Testis (tissue), 3 donors: ENCODE data around the gene NRCAM. TPM values are rescaled to one million over a fixed set of nuclear protein-coding genes. Genes with fewer than 3 reads are reported as not detected.

Experiments used
- DNase-seq: peaks from one replicate; pipeline ENCODE4 v3.0.0-alpha.2; 2019
- H3K27ac ChIP-seq, 2 donors: fragments of 200-600 bp; sonication (generic); one replicate each; pipeline ENCODE4 v1.5.1; 2019
- H3K27me3 ChIP-seq: fragments of 200-600 bp; sonication (generic); one replicate; pipeline ENCODE4 v1.5.1; 2019
- H3K36me3 ChIP-seq: fragments of 200-600 bp; sonication (generic); one replicate; pipeline ENCODE4 v1.5.1; 2017; ENCODE audit warnings: low read depth; ENCODE audit errors: missing control alignments
- H3K4me1 ChIP-seq: fragments of 200-600 bp; sonication (generic); one replicate; pipeline ENCODE4 v1.5.1; 2019
- H3K4me3 ChIP-seq, 2 donors: fragments of 200-600 bp; sonication (generic); one replicate each; pipeline ENCODE4 v1.5.1; 2017 to 2019
- H3K9me3 ChIP-seq: fragments of 200-600 bp; sonication (generic); one replicate; pipeline ENCODE4 v1.5.1; 2017
- POLR2A ChIP-seq: fragments of 450-650 bp; IDR thresholded peaks from one replicate; pipeline ENCODE4 v1.6.1; 2017; ENCODE audit warnings: antibody characterized with exemption, mild to moderate bottlenecking, moderate library complexity
- WGBS, 2 donors: methylation state at CpG; one replicate each; pipeline ENCODE4 v1.1.5; 2018; 5-methylcytosine and 5-hydroxymethylcytosine counted together
- intact Hi-C: fragments of 100-400 bp; cut with DNase I; formaldehyde crosslinking; loops from one replicate; pipeline ENCODE4 v1.15.1; 2023; ENCODE audit warnings: low total_unique reads
- polyA plus RNA-seq: library from polyadenylated mRNA; stranded (reverse); fragments of 350-450 nt; fragmentation: Illumina TruSeq; extraction: RNeasy Lipid Tissue Mini Kit (QIAGEN cat#74804); gene quantifications from one replicate; pipeline ENCODE4 v1.2.3, GENCODE V29; 2014; ENCODE audit warnings: low read depth, low replicate concordance; ENCODE audit not compliant: insufficient read depth
- total RNA-seq, 2 donors: library from RNA; depleted of rRNA; stranded (reverse); fragments of >200 nt; gene quantifications; one replicate each; pipeline ENCODE4 v1.2.3, GENCODE V29; 2016
- TF ChIP-seq, protein P1 (sequence below), 3 experiments: fragments of 450-650 bp in 2 of 3; fragments of 200-600 bp in 1 of 3; sonication (generic) in 1 of 3; IDR thresholded peaks; one replicate each; pipeline ENCODE4 v1.5.1; 2016 to 2019; ENCODE audit warnings: antibody characterized with exemption in 3 of 3, mild to moderate bottlenecking in 2 of 3, moderate library complexity in 1 of 3

Gene NRCAM
- total and polyA plus RNA-seq, 3 donors from 2014 or later = 7.4 to 11.4 (median 7.6) TPM

DNA sequence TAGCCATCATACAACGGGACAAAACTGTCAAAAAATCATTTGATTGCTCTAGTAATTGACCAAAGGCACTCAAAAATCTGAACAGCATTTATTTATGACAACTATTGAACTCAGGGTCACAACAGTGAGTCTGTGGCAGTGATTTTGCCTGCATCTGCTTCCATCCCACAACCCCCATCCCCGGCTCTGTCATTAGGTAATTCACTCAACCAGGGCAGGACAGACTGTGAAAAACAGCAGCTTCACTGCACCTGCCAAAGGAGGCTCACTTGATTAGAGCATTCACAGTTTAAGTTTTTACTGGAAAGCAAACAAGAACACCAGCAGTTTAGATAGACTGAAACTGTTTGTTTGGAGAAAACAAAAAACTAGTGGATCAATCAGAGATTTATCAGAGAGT is 22.2 kb downstream of the NRCAM start:
- intact Hi-C loops = no loop called here
- H3K36me3 ChIP-seq = no peaks in the 10 kb centered on the region
- no peaks in the 10 kb centered on the region for H3K9me3 ChIP-seq
- H3K4me1 ChIP-seq = no peaks in the 10 kb centered on the region
- 62 to 66% methylated on average over 2 of the region's 2 CpGs for WGBS, 2 donors
- no peaks in the 10 kb centered on the region for H3K27me3 ChIP-seq
- DNase-seq = no peak
- TF ChIP-seq, protein P1, sequence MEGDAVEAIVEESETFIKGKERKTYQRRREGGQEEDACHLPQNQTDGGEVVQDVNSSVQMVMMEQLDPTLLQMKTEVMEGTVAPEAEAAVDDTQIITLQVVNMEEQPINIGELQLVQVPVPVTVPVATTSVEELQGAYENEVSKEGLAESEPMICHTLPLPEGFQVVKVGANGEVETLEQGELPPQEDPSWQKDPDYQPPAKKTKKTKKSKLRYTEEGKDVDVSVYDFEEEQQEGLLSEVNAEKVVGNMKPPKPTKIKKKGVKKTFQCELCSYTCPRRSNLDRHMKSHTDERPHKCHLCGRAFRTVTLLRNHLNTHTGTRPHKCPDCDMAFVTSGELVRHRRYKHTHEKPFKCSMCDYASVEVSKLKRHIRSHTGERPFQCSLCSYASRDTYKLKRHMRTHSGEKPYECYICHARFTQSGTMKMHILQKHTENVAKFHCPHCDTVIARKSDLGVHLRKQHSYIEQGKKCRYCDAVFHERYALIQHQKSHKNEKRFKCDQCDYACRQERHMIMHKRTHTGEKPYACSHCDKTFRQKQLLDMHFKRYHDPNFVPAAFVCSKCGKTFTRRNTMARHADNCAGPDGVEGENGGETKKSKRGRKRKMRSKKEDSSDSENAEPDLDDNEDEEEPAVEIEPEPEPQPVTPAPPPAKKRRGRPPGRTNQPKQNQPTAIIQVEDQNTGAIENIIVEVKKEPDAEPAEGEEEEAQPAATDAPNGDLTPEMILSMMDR (IDR thresholded peaks at IDR 0.05) = no peak
- TF ChIP-seq POLR2A = no peak
- no peak overlapping the region for H3K4me3 ChIP-seq
- no peak overlapping the region for H3K27ac ChIP-seq

DNA sequence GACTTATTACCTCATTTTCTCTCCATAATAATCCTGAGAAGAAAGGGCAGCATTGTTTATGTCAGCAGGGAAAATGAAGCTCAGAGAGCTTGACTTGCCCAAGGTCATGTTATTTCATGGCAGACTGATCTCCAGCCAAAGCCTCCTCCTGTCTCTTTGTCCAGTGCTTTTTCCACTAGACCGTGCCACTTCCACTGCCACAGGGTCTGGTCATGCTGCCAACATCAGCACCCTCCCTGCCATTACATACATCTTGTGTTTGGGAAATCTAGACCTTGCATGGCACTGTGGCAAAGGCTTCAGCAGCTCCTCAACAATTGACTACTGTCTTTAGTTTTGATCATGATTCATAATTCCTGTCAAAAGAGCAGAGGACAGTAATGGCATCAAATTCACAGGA is 25.1 kb downstream of the NRCAM start:
- Histone ChIP-seq H3K27ac (no peak overlapping the region), H3K36me3 (no peaks in the 10 kb centered on the region), H3K4me1 (no peaks in the 10 kb centered on the region), H3K27me3 (no peaks in the 10 kb centered on the region), H3K4me3 (no peak overlapping the region), H3K9me3 (no peaks in the 10 kb centered on the region)
- DNase-seq = no peak
- WGBS, 2 donors = 75% methylated on average over 1 of the region's 1 CpG
- intact Hi-C loops = no loop called here
- TF ChIP-seq, protein P1 (IDR thresholded peaks at IDR 0.05) = no peak
- no peak for TF ChIP-seq POLR2A

DNA sequence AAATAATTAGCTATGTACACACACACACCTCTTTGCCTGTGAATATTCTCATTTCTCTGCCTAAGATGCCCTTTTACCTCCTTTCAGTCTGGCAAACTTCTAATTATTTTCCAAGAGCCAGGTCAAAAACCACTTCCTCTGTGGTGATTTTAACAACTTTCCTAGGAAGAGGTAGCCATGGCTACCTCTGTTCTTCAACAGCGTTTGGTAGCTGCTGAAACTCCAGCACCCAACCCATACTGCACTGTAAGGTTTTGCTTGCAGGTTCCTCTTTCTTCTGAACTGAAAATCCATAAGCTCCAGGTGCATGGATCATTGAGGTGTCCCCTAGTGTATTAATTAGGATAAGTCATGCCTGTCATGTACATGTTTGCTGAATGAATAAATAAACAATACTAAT is 25.6 kb downstream of the NRCAM start:
- DNase-seq = no peak
- Histone ChIP-seq H3K36me3 (no peaks in the 10 kb centered on the region), H3K4me1 (no peaks in the 10 kb centered on the region), H3K27me3 (no peaks in the 10 kb centered on the region), H3K27ac (no peak overlapping the region), H3K4me3 (no peak overlapping the region), H3K9me3 (no peaks in the 10 kb centered on the region)
- intact Hi-C loops = no loop called here
- TF ChIP-seq, protein P1 (IDR thresholded peaks at IDR 0.05) = no peak
- no peak for TF ChIP-seq POLR2A
- 63 to 75% methylated on average over 1 of the region's 1 CpG for WGBS, 2 donors

DNA sequence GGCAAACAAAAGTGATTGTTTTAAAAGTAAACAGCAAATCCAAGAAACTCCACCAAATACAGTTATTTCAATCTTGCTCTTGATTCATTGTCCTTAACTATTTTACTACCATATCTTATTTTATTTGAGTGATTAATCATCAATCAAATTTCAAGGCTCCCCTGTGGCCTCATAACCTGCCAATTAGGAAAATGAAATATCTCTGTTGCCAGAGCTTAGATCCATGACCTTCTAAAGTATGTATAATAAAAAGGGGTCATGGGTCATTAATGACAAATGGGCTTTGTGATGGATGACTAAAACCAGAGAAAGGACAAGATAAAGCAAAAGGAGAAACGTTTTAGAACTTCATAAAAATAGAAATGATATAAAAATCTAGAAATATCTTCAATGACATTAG is 28.5 kb downstream of the NRCAM start:
- Histone ChIP-seq H3K27me3 (no peaks in the 10 kb centered on the region), H3K4me3 (no peak overlapping the region), H3K36me3 (no peaks in the 10 kb centered on the region), H3K4me1 (no peaks in the 10 kb centered on the region), H3K27ac (no peak overlapping the region), H3K9me3 (no peaks in the 10 kb centered on the region)
- DNase-seq = no peak
- intact Hi-C loops = no loop called here
- TF ChIP-seq, protein P1 (IDR thresholded peaks at IDR 0.05) = no peak
- 34 to 40% methylated on average over 1 of the region's 1 CpG for WGBS, 2 donors

DNA sequence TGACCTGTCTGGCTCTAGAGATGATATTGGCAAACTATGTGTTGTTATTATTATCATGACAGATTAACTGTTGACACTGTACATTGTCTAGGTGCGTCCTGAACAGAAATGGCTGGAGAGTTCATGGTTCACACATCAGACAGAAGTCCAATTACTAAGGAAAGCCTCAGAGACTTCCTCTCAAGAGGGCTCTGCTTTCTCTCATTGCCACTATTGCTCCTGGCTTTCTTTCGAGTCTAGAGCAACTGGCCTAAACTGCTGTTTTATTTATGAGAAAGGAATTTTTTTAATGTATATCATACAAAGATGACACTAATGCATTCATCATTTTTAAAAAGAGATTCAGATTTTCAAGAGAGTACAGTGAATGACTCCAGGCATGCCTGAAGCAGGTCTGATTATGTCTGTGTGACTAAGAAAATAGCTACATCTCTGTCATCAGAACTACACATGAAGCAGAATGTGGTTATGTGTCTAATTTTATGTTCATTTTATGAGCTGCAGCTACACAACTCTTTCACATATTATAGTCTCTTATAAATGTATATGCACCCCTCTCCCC is 30.4 kb downstream of the NRCAM start:
- no peaks in the 10 kb centered on the region for H3K27me3 ChIP-seq
- H3K4me1 ChIP-seq = no peaks in the 10 kb centered on the region
- DNase-seq = no peak
- H3K27ac ChIP-seq = no peak overlapping the region
- WGBS, 2 donors = 63 to 70% methylated on average over 2 of the region's 2 CpGs
- no peak overlapping the region for H3K4me3 ChIP-seq
- H3K36me3 ChIP-seq = no peaks in the 10 kb centered on the region
- no peaks in the 10 kb centered on the region for H3K9me3 ChIP-seq
- TF ChIP-seq, protein P1 (IDR thresholded peaks at IDR 0.05) = no peak
- no peak for TF ChIP-seq POLR2A
- intact Hi-C loops = no loop called here
